Neural cell (in vitro differentiated cells): ENCODE data around the gene ADH5. TPM values are rescaled to one million over a fixed set of nuclear protein-coding genes. Genes with fewer than 3 reads are reported as not detected.

Experiments used
- H2AFZ ChIP-seq: fragments of 200-600, 300-800 bp; sonication (generic), shearing (Covaris generic); 2 replicates; pipeline ENCODE4 v1.6.0; 2014; ENCODE audit warnings: low read depth, mild to moderate bottlenecking, antibody characterized with exemption, low read length, moderate library complexity
- H3F3A ChIP-seq: fragments of 200-600 bp; shearing (Covaris generic); 2 replicates; pipeline ENCODE4 v1.6.1; 2016; ENCODE audit warnings: mild to moderate bottlenecking, moderate library complexity, mixed read lengths, antibody characterized with exemption, low read length; ENCODE audit not compliant: insufficient read depth, poor library complexity, severe bottlenecking
- H3K27ac ChIP-seq: fragments of 200-600, 300-800 bp; sonication (generic), shearing (Covaris generic); 2 replicates; pipeline ENCODE4 v1.5.1; 2014; ENCODE audit warnings: mild to moderate bottlenecking, low read length, moderate library complexity
- H3K27me3 ChIP-seq: fragments of 300-800, 200-600 bp; sonication (generic), shearing (Covaris generic); 2 replicates; pipeline ENCODE4 v1.6.0; 2014; ENCODE audit warnings: mild to moderate bottlenecking, low read depth, low read length, moderate library complexity; ENCODE audit not compliant: insufficient read depth
- H3K36me3 ChIP-seq: fragments of 300-800, 200-600 bp; sonication (generic), shearing (Covaris generic); 2 replicates; pipeline ENCODE4 v1.5.1; 2014; ENCODE audit warnings: mild to moderate bottlenecking, antibody characterized with exemption, low read length, moderate library complexity; ENCODE audit not compliant: insufficient read depth
- H3K4me2 ChIP-seq: fragments of 300-800, 200-600 bp; sonication (generic), shearing (Covaris generic); 2 replicates; pipeline ENCODE4 v1.6.0; 2014; ENCODE audit warnings: mild to moderate bottlenecking, low read length
- H3K4me3 ChIP-seq: fragments of 300-800, 200-600 bp; sonication (generic), shearing (Covaris generic); 2 replicates; pipeline ENCODE4 v1.5.1; 2014; ENCODE audit warnings: mild to moderate bottlenecking, low read length, moderate library complexity
- H3K79me2 ChIP-seq: fragments of 200-600 bp; shearing (Covaris generic); replicated peaks from 2 replicates; pipeline ENCODE4 v1.6.0; 2014; ENCODE audit warnings: mild to moderate bottlenecking, low read length, moderate library complexity; ENCODE audit not compliant: insufficient read depth
- H3K9ac ChIP-seq: fragments of 300-800, 200-600 bp; sonication (generic), shearing (Covaris generic); 2 replicates; pipeline ENCODE4 v1.6.1; 2016; ENCODE audit warnings: mild to moderate bottlenecking, low read length, mixed read lengths
- H3K9me2 ChIP-seq: fragments of 200-600 bp; shearing (Covaris generic); 2 replicates; pipeline ENCODE4 v1.6.1; 2016; ENCODE audit warnings: mild to moderate bottlenecking, low read length, mixed read lengths; ENCODE audit not compliant: insufficient read depth
- H3K9me3 ChIP-seq: fragments of 200-600, 300-800 bp; sonication (generic), shearing (Covaris generic); 2 replicates; pipeline ENCODE4 v1.6.1; 2016; ENCODE audit warnings: mild to moderate bottlenecking, mixed run types, low read length, moderate library complexity, mixed read lengths
- H4K20me1 ChIP-seq: fragments of 200-600 bp; shearing (Covaris generic); 2 replicates; pipeline ENCODE4 v1.6.1; 2016; ENCODE audit warnings: mild to moderate bottlenecking, mixed run types; ENCODE audit not compliant: insufficient read depth
- EP300 ChIP-seq: fragments of 450-650 bp; conservative IDR thresholded peaks from 2 replicates; pipeline ENCODE4 v1.6.1; 2014; ENCODE audit warnings: antibody characterized with exemption, mild to moderate bottlenecking, moderate library complexity; ENCODE audit not compliant: poor library complexity, severe bottlenecking
- EZH2 ChIP-seq: fragments of 200-600, 300-800 bp; shearing (Covaris generic), sonication (generic); IDR thresholded peaks from 2 replicates; pipeline ENCODE4 v1.6.1; 2014; ENCODE audit warnings: antibody characterized with exemption, low read length, borderline replicate concordance, mild to moderate bottlenecking; ENCODE audit not compliant: insufficient read depth, poor library complexity, severe bottlenecking
- MXI1 ChIP-seq: fragments of 450-650 bp; conservative IDR thresholded peaks from 2 replicates; pipeline ENCODE4 v1.6.1; 2014; ENCODE audit warnings: antibody characterized with exemption, mild to moderate bottlenecking; ENCODE audit not compliant: poor library complexity, severe bottlenecking
- POLR2AphosphoS5 ChIP-seq: IDR thresholded peaks from 2 replicates; pipeline ENCODE4 v1.6.1; 2012
- RAD21 ChIP-seq: fragments of 450-650 bp; conservative IDR thresholded peaks from 2 replicates; pipeline ENCODE4 v1.6.1; 2014; ENCODE audit warnings: antibody characterized with exemption, mild to moderate bottlenecking, moderate library complexity
- SMC3 ChIP-seq: fragments of 450-650 bp; conservative IDR thresholded peaks from 2 replicates; pipeline ENCODE4 v1.6.1; 2014; ENCODE audit warnings: antibody characterized with exemption, mild to moderate bottlenecking, moderate library complexity; ENCODE audit not compliant: poor library complexity
- TAF1 ChIP-seq: IDR thresholded peaks from 2 replicates; pipeline ENCODE4 v1.6.1; 2012; ENCODE audit warnings: low read depth
- polyA plus RNA-seq: library from polyadenylated mRNA; depleted of rRNA; stranded (reverse); fragments of >200 nt; gene quantifications from 2 replicates; pipeline ENCODE4 v1.2.3, GENCODE V29; 2014
- TF ChIP-seq, protein P1 (sequence below): IDR thresholded peaks from 2 replicates; pipeline ENCODE4 v1.6.1; 2012; ENCODE audit warnings: borderline replicate concordance
- TF ChIP-seq, protein P2 (sequence below): fragments of 450-650 bp; IDR thresholded peaks from 2 replicates; pipeline ENCODE4 v1.5.1; 2014; ENCODE audit warnings: antibody characterized with exemption, mild to moderate bottlenecking, moderate library complexity; ENCODE audit not compliant: poor library complexity, severe bottlenecking

Gene ADH5
- polyA plus RNA-seq, 1 donor from 2014 or later = 201 TPM

DNA sequence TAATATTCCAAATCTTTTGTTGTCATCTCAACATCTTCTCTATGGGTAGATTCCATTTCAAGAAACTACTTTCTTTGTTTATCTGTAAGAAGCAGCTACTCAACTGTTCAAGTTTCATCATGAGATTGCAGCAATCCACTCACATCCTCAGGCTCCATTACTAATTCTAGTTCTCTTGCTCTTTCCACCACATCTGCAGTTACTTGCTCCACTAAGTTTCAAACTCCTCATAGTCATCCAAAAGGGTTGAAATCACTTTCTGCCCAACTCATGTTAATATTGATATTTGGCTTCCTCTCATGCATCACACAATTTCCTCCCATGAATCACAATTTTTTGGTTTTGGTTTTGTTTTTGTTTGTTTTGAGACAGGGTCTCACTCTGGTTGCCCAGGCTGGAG lies 35.7 kb downstream of the ADH5 start:
- H3K9me2 ChIP-seq = no peaks in the 10 kb centered on the region
- no peaks in the 10 kb centered on the region for H3K79me2 ChIP-seq
- no peaks in the 10 kb centered on the region for H3K27me3 ChIP-seq
- H3F3A ChIP-seq = no peaks in the 10 kb centered on the region
- H4K20me1 ChIP-seq = no peaks in the 10 kb centered on the region
- H3K4me3 ChIP-seq = no peak overlapping the region
- H3K4me2 ChIP-seq = no peak overlapping the region
- no peak overlapping the region for H2AFZ ChIP-seq
- no peaks in the 10 kb centered on the region for H3K9me3 ChIP-seq
- H3K27ac ChIP-seq = no peak overlapping the region
- H3K9ac ChIP-seq = no peak overlapping the region
- TF ChIP-seq POLR2AphosphoS5 = no peak
- TF ChIP-seq RAD21 = no peak
- no peak for TF ChIP-seq EZH2
- no peak for TF ChIP-seq TAF1
- no peak for TF ChIP-seq SMC3
- H3K36me3 ChIP-seq = no peaks in the 10 kb centered on the region

DNA sequence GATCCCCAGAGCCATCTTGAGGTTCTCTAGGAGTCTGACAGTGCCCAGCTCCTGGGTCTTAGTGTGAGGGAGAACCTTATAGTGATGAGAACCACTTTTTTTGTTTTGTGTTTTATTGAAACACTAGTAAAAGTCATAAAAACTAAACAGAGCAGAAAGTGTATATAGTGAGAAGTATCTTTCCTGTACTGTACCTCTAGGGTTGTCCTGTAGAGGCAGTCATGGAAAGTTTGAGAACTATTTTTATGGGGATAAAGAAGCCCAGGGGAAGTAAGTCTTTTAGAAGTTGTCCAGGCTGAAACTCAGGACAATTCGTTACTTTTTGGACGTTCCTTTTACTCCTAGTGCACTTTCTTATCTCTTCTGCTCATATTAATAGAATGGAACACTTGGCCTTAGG lies 40.9 kb downstream of the ADH5 start:
- no peaks in the 10 kb centered on the region for H4K20me1 ChIP-seq
- no peak overlapping the region for H3K9ac ChIP-seq
- H3K27ac ChIP-seq = no peak overlapping the region
- TF ChIP-seq, protein P1, sequence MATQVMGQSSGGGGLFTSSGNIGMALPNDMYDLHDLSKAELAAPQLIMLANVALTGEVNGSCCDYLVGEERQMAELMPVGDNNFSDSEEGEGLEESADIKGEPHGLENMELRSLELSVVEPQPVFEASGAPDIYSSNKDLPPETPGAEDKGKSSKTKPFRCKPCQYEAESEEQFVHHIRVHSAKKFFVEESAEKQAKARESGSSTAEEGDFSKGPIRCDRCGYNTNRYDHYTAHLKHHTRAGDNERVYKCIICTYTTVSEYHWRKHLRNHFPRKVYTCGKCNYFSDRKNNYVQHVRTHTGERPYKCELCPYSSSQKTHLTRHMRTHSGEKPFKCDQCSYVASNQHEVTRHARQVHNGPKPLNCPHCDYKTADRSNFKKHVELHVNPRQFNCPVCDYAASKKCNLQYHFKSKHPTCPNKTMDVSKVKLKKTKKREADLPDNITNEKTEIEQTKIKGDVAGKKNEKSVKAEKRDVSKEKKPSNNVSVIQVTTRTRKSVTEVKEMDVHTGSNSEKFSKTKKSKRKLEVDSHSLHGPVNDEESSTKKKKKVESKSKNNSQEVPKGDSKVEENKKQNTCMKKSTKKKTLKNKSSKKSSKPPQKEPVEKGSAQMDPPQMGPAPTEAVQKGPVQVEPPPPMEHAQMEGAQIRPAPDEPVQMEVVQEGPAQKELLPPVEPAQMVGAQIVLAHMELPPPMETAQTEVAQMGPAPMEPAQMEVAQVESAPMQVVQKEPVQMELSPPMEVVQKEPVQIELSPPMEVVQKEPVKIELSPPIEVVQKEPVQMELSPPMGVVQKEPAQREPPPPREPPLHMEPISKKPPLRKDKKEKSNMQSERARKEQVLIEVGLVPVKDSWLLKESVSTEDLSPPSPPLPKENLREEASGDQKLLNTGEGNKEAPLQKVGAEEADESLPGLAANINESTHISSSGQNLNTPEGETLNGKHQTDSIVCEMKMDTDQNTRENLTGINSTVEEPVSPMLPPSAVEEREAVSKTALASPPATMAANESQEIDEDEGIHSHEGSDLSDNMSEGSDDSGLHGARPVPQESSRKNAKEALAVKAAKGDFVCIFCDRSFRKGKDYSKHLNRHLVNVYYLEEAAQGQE = no peak
- TF ChIP-seq TAF1 = no peak
- TF ChIP-seq RAD21 = no peak
- no peak for TF ChIP-seq SMC3
- TF ChIP-seq POLR2AphosphoS5 = no peak
- TF ChIP-seq EZH2 = no peak
- no peak for TF ChIP-seq EP300
- H2AFZ ChIP-seq = no peak overlapping the region
- no peak overlapping the region for H3K4me2 ChIP-seq
- H3K79me2 ChIP-seq = no peaks in the 10 kb centered on the region
- no peaks in the 10 kb centered on the region for H3K27me3 ChIP-seq
- no peaks in the 10 kb centered on the region for H3K9me2 ChIP-seq
- no peak overlapping the region for H3K4me3 ChIP-seq
- H3K9me3 ChIP-seq = no peaks in the 10 kb centered on the region
- H3K36me3 ChIP-seq = no peaks in the 10 kb centered on the region
- H3F3A ChIP-seq = no peaks in the 10 kb centered on the region

DNA sequence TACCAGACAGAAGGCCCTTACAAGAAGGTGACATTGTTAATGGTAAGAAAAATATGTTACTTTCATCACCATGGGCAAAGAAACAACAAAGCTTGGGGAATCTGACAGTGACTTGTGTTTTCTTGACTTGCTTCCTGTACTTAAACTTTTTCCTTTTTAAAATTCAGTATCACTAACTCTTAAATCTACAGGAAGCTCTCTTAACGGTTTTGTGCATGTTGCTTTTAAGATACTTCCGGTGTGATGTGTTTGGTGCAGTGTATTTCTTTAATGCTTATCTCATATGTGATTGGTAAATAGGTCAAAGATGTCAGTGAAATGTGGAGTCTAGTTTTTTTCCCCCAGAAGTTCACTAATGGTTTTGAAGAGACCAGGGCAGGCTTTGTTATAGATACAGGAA lies 45.2 kb downstream of the ADH5 start:
- Histone ChIP-seq H3F3A (no peaks in the 10 kb centered on the region), H3K36me3 (no peaks in the 10 kb centered on the region), H3K4me2 (no peak overlapping the region), H4K20me1 (no peaks in the 10 kb centered on the region), H3K27me3 (no peaks in the 10 kb centered on the region), H3K4me3 (no peak overlapping the region), H3K79me2 (no peaks in the 10 kb centered on the region), H2AFZ (no peak overlapping the region), H3K9ac (no peak overlapping the region), H3K27ac (no peak overlapping the region), H3K9me3 (no peaks in the 10 kb centered on the region), H3K9me2 (no peaks in the 10 kb centered on the region)
- TF ChIP-seq, protein P2, sequence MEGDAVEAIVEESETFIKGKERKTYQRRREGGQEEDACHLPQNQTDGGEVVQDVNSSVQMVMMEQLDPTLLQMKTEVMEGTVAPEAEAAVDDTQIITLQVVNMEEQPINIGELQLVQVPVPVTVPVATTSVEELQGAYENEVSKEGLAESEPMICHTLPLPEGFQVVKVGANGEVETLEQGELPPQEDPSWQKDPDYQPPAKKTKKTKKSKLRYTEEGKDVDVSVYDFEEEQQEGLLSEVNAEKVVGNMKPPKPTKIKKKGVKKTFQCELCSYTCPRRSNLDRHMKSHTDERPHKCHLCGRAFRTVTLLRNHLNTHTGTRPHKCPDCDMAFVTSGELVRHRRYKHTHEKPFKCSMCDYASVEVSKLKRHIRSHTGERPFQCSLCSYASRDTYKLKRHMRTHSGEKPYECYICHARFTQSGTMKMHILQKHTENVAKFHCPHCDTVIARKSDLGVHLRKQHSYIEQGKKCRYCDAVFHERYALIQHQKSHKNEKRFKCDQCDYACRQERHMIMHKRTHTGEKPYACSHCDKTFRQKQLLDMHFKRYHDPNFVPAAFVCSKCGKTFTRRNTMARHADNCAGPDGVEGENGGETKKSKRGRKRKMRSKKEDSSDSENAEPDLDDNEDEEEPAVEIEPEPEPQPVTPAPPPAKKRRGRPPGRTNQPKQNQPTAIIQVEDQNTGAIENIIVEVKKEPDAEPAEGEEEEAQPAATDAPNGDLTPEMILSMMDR = no peak
- no peak for TF ChIP-seq SMC3
- no peak for TF ChIP-seq EZH2
- TF ChIP-seq, protein P1 = no peak
- no peak for TF ChIP-seq TAF1
- TF ChIP-seq MXI1 = no peak
- no peak for TF ChIP-seq POLR2AphosphoS5
- TF ChIP-seq RAD21 = no peak
- TF ChIP-seq EP300 = no peak
